ENCODE data around the gene BBS7.
A peak's percentile ranks its signal among the peaks of the same experiment; 100 is the strongest.

BBS7 gene

GRCh38 chr4:121875652-121876051 lies 5.4 kb upstream of the BBS7 start:
- no CpG with 5 or more reads among the region's 2 CpGs for WGBS (ENCODE audit: extremely low coverage, insufficient coverage, insufficient read length)
- no peak overlapping the region for H2BK120ac ChIP-seq (ENCODE audit: insufficient read depth, low read length, poor library complexity)

GRCh38 chr4:121873604-121874003 lies 3.3 kb upstream of the BBS7 start:
- H3K23ac ChIP-seq (ENCODE audit: low read length), result no peak overlapping the region
- no peak overlapping the region for H3K4ac ChIP-seq (ENCODE audit: low read depth, low read length)
- H4K8ac ChIP-seq (ENCODE audit: low read depth, low read length), result no peak overlapping the region
- no peak overlapping the region for H3K27ac ChIP-seq (ENCODE audit: low read depth, low read length)
- DNase-seq, result peak; percentile 1 to 29
- no peak overlapping the region for H2BK12ac ChIP-seq (ENCODE audit: low read length)
- H2BK5ac ChIP-seq (ENCODE audit: low read depth, low read length, poor library complexity), result no peak overlapping the region
- H3K4me3 ChIP-seq (ENCODE audit: low read depth, low read length), result no peak overlapping the region
- H2AK5ac ChIP-seq (ENCODE audit: low read length), result no peak overlapping the region
- H3K18ac ChIP-seq (ENCODE audit: low read length), result no peak overlapping the region
- no CpG with 5 or more reads among the region's 3 CpGs for WGBS (ENCODE audit: extremely low coverage, insufficient coverage, insufficient read length)
- H3K4me1 ChIP-seq (ENCODE audit: control insufficient read depth in 1 of 2, insufficient read depth in 2 of 2, low read length in 2 of 2), result peaks cover 2 to 4% of the 10 kb centered on the region in 2 experiments
- H3K36me3 ChIP-seq (ENCODE audit: control insufficient read depth in 1 of 2, insufficient read depth in 2 of 2, low read length in 2 of 2), result no peaks in the 10 kb centered on the region
- H3K14ac ChIP-seq (ENCODE audit: low read length), result no peak overlapping the region
- H4K91ac ChIP-seq (ENCODE audit: low read depth, low read length), result no peak overlapping the region
- no peaks in the 10 kb centered on the region for H3K79me2 ChIP-seq (ENCODE audit: control insufficient read depth, insufficient read depth, low read length, poor library complexity)
- no peaks in the 10 kb centered on the region for H3K27me3 ChIP-seq (ENCODE audit: insufficient read depth, low read length)
- no peak overlapping the region for H2BK120ac ChIP-seq (ENCODE audit: insufficient read depth, low read length, poor library complexity)
- no peak overlapping the region for H4K12ac ChIP-seq (ENCODE audit: low read depth, low read length)
- H3K9ac ChIP-seq (ENCODE audit: low read length), result no peak overlapping the region
- no peaks in the 10 kb centered on the region for H3K9me3 ChIP-seq (ENCODE audit: insufficient read depth, low read depth, low read length)
- no peak overlapping the region for H2AFZ ChIP-seq (ENCODE audit: insufficient read depth, low read length, poor library complexity)
- no peak overlapping the region for H3K4me2 ChIP-seq (ENCODE audit: low read length)
- peaks cover 3% of the 10 kb centered on the region for H3K79me1 ChIP-seq (ENCODE audit: low read length)

More at GRCh38 chr4:121875652-121876051, 5.4 kb upstream of the BBS7 start:
- Histone ChIP-seq H3K4me1 (ENCODE audit: control insufficient read depth in 1 of 2, insufficient read depth in 2 of 2, low read length in 2 of 2) (no peaks in the 10 kb centered on the region), H3K4ac (ENCODE audit: low read depth, low read length) (no peak overlapping the region), H2BK5ac (ENCODE audit: low read depth, low read length, poor library complexity) (no peak overlapping the region), H3K79me2 (ENCODE audit: control insufficient read depth, insufficient read depth, low read length, poor library complexity) (no peaks in the 10 kb centered on the region), H3K4me3 (ENCODE audit: low read depth, low read length) (no peak overlapping the region), H3K18ac (ENCODE audit: low read length) (no peak overlapping the region), H4K12ac (ENCODE audit: low read depth, low read length) (no peak overlapping the region), H2BK12ac (ENCODE audit: low read length) (no peak overlapping the region), H4K8ac (ENCODE audit: low read depth, low read length) (no peak overlapping the region), H3K79me1 (ENCODE audit: low read length) (no peaks in the 10 kb centered on the region), H3K14ac (ENCODE audit: low read length) (no peak overlapping the region), H3K4me2 (ENCODE audit: low read length) (no peak overlapping the region), H3K9me3 (ENCODE audit: insufficient read depth, low read depth, low read length) (no peaks in the 10 kb centered on the region), H2AK5ac (ENCODE audit: low read length) (no peak overlapping the region), H4K91ac (ENCODE audit: low read depth, low read length) (no peak overlapping the region), H3K27ac (ENCODE audit: low read depth, low read length) (no peak overlapping the region), H3K9ac (ENCODE audit: low read length) (no peak overlapping the region), H2AFZ (ENCODE audit: insufficient read depth, low read length, poor library complexity) (no peak overlapping the region), H3K27me3 (ENCODE audit: insufficient read depth, low read length) (no peaks in the 10 kb centered on the region), H3K36me3 (ENCODE audit: control insufficient read depth in 1 of 2, insufficient read depth in 2 of 2, low read length in 2 of 2) (no peaks in the 10 kb centered on the region), H3K23ac (ENCODE audit: low read length) (no peak overlapping the region)
- no peak for DNase-seq

- Histone ChIP-seq H3K79me2 (ENCODE audit: control insufficient read depth, insufficient read depth, low read length, poor library complexity) (no peaks in the 10 kb centered on the region), H3K4ac (ENCODE audit: low read depth, low read length) (no peak overlapping the region), H3K4me2 (ENCODE audit: low read length) (no peak overlapping the region), H3K27me3 (ENCODE audit: insufficient read depth, low read length) (no peaks in the 10 kb centered on the region), H4K8ac (ENCODE audit: low read depth, low read length) (no peak overlapping the region), H2AK5ac (ENCODE audit: low read length) (no peak overlapping the region), H3K79me1 (ENCODE audit: low read length) (no peaks in the 10 kb centered on the region), H3K14ac (ENCODE audit: low read length) (no peak overlapping the region), H4K12ac (ENCODE audit: low read depth, low read length) (no peak overlapping the region), H3K18ac (ENCODE audit: low read length) (no peak overlapping the region), H3K4me3 (ENCODE audit: low read depth, low read length) (no peak overlapping the region), H3K23ac (ENCODE audit: low read length) (no peak overlapping the region), H3K9me3 (ENCODE audit: insufficient read depth, low read depth, low read length) (no peaks in the 10 kb centered on the region), H2AFZ (ENCODE audit: insufficient read depth, low read length, poor library complexity) (no peak overlapping the region), H2BK5ac (ENCODE audit: low read depth, low read length, poor library complexity) (no peak overlapping the region), H3K9ac (ENCODE audit: low read length) (no peak overlapping the region), H3K36me3 (ENCODE audit: control insufficient read depth in 1 of 2, insufficient read depth in 2 of 2, low read length in 2 of 2) (peaks cover 0 to 3% of the 10 kb centered on the region in 2 experiments), H3K4me1 (ENCODE audit: control insufficient read depth in 1 of 2, insufficient read depth in 2 of 2, low read length in 2 of 2) (no peaks in the 10 kb centered on the region), H4K91ac (ENCODE audit: low read depth, low read length) (no peak overlapping the region), H2BK120ac (ENCODE audit: insufficient read depth, low read length, poor library complexity) (no peak overlapping the region), H3K27ac (ENCODE audit: low read depth, low read length) (no peak overlapping the region), H2BK12ac (ENCODE audit: low read length) (no peak overlapping the region)
- DNase-seq, result no peak
- no CpG with 5 or more reads among the region's 7 CpGs for WGBS (ENCODE audit: extremely low coverage, insufficient coverage, insufficient read length)
Observed at GRCh38 chr4:121863799-121864198, 6.5 kb downstream of the BBS7 start.

GRCh38 chr4:121861426-121861825 lies 8.8 kb downstream of the BBS7 start:
- Histone ChIP-seq H3K79me1 (ENCODE audit: low read length) (no peaks in the 10 kb centered on the region), H2AK5ac (ENCODE audit: low read length) (no peak overlapping the region), H3K14ac (ENCODE audit: low read length) (no peak overlapping the region)

More at GRCh38 chr4:121861426-121861825, 8.8 kb downstream of the BBS7 start:
- Histone ChIP-seq H2AFZ (ENCODE audit: insufficient read depth, low read length, poor library complexity) (no peak overlapping the region), H3K18ac (ENCODE audit: low read length) (no peak overlapping the region), H2BK5ac (ENCODE audit: low read depth, low read length, poor library complexity) (no peak overlapping the region), H3K36me3 (ENCODE audit: control insufficient read depth in 1 of 2, insufficient read depth in 2 of 2, low read length in 2 of 2) (peaks cover 0 to 5% of the 10 kb centered on the region in 2 experiments), H3K27me3 (ENCODE audit: insufficient read depth, low read length) (no peaks in the 10 kb centered on the region), H3K79me2 (ENCODE audit: control insufficient read depth, insufficient read depth, low read length, poor library complexity) (no peaks in the 10 kb centered on the region), H3K4me1 (ENCODE audit: control insufficient read depth in 1 of 2, insufficient read depth in 2 of 2, low read length in 2 of 2) (no peaks in the 10 kb centered on the region), H3K9ac (ENCODE audit: low read length) (no peak overlapping the region), H3K27ac (ENCODE audit: low read depth, low read length) (no peak overlapping the region), H4K91ac (ENCODE audit: low read depth, low read length) (no peak overlapping the region), H3K4me3 (ENCODE audit: low read depth, low read length) (no peak overlapping the region), H4K8ac (ENCODE audit: low read depth, low read length) (no peak overlapping the region), H2BK120ac (ENCODE audit: insufficient read depth, low read length, poor library complexity) (no peak overlapping the region), H4K12ac (ENCODE audit: low read depth, low read length) (no peak overlapping the region), H3K23ac (ENCODE audit: low read length) (no peak overlapping the region), H3K4me2 (ENCODE audit: low read length) (no peak overlapping the region), H2BK12ac (ENCODE audit: low read length) (no peak overlapping the region), H3K9me3 (ENCODE audit: insufficient read depth, low read depth, low read length) (no peaks in the 10 kb centered on the region), H3K4ac (ENCODE audit: low read depth, low read length) (no peak overlapping the region)
- DNase-seq, result no peak
- no CpG with 5 or more reads among the region's 2 CpGs for WGBS (ENCODE audit: extremely low coverage, insufficient coverage, insufficient read length)
